ENCODE measurements around the gene TBC1D14.

GRCh38 chr4:6902318-6903042, 7.1 kb upstream of the TBC1D14 start:
- TF ChIP-seq SP2 (IDR thresholded peaks at IDR 0.05; ENCODE audit: low read length), result no peak
- no peak for TF ChIP-seq EP300 (IDR thresholded peaks at IDR 0.05; ENCODE audit: borderline replicate concordance in 1 of 2, low read depth in 2 of 2, low read length in 2 of 2)
- TF ChIP-seq SIN3A (conservative IDR thresholded peaks at IDR 0.05 in 1 of 2, IDR thresholded peaks at IDR 0.05 in 1 of 2; ENCODE audit: low read depth in 1 of 2, low read length in 2 of 2), result no peak
- TF ChIP-seq YY1 (IDR thresholded peaks at IDR 0.05; ENCODE audit: low read depth, low read length), result no peak
- no peak for TF ChIP-seq CHD7 (IDR thresholded peaks at IDR 0.05; ENCODE audit: insufficient replicate concordance, low read length)
- TF ChIP-seq POLR2A (IDR thresholded peaks at IDR 0.05; ENCODE audit: control extremely low read depth in 1 of 2, low read depth in 2 of 2, low read length in 2 of 2), result no peak
- TF ChIP-seq EZH2 (IDR thresholded peaks at IDR 0.05; ENCODE audit: low read depth, low read length, severe bottlenecking), result no peak
- no peak for TF ChIP-seq SP1 (IDR thresholded peaks at IDR 0.05; ENCODE audit: low read depth, low read length)
